ENCODE measurements around the gene CEP112. TPM values are rescaled to one million over a fixed set of nuclear protein-coding genes. Genes with fewer than 3 reads are reported as not detected.

The CEP112 gene
- total RNA-seq, 4 donors from 2014 or later: 15.8 to 50.3 (median 20.2) TPM

DNA sequence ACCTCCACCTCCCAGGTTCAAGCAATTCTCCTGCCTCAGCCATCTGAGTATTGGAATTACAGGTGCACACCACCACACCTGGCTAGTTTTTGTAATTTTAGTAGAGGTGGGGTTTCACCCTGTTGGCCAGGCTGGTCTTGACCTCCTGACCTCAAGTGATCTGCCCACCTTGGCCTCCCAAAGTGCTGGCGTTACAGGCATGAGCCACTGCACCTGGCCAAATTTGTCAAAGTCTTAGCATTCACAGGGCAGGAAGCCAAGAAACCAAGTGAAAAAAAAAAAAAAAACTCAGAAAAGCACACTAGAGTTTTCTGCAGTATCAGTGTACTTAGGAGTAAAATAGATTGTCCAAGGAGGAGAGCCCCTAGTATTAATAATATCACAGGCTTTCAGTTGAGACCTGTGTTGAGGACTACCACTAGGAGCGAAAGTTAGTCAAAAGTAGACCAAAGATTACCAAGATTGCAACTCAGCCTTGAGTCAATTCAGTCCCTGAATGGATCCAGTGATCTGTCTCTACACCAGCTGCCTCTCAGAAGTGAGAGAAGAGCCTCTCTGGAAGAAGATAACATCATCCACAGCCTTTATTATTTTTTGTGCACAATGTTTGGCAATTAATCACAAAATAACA, 159.7 kb downstream of the CEP112 start:
- TF ChIP-seq, protein P1, sequence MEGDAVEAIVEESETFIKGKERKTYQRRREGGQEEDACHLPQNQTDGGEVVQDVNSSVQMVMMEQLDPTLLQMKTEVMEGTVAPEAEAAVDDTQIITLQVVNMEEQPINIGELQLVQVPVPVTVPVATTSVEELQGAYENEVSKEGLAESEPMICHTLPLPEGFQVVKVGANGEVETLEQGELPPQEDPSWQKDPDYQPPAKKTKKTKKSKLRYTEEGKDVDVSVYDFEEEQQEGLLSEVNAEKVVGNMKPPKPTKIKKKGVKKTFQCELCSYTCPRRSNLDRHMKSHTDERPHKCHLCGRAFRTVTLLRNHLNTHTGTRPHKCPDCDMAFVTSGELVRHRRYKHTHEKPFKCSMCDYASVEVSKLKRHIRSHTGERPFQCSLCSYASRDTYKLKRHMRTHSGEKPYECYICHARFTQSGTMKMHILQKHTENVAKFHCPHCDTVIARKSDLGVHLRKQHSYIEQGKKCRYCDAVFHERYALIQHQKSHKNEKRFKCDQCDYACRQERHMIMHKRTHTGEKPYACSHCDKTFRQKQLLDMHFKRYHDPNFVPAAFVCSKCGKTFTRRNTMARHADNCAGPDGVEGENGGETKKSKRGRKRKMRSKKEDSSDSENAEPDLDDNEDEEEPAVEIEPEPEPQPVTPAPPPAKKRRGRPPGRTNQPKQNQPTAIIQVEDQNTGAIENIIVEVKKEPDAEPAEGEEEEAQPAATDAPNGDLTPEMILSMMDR (IDR thresholded peaks at IDR 0.05): no peak
- ATAC-seq (ENCODE audit: low FRiP score): no peak
- no peak for DNase-seq (ENCODE audit: low spot score)

DNA sequence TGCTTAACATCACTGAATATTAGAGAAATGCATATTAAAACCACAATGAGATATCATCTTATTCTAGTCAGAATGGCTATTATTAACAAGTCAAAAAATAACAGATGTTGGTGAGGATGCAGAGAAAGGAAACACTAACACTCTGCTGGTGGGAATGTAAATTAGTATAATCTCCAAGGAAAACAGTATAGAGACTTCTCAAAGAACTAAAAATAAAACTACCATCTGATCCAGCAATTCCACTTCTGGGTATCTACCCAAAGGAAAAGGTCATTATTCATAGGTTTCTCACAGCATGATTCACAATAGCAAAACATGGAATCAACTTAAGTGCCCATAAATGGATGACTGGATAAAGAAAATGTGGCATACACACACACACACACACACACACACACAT, 166.4 kb downstream of the CEP112 start:
- TF ChIP-seq, protein P1 (IDR thresholded peaks at IDR 0.05): no peak
- ATAC-seq (ENCODE audit: low FRiP score) (no peak), DNase-seq (ENCODE audit: low spot score) (no peak)

DNA sequence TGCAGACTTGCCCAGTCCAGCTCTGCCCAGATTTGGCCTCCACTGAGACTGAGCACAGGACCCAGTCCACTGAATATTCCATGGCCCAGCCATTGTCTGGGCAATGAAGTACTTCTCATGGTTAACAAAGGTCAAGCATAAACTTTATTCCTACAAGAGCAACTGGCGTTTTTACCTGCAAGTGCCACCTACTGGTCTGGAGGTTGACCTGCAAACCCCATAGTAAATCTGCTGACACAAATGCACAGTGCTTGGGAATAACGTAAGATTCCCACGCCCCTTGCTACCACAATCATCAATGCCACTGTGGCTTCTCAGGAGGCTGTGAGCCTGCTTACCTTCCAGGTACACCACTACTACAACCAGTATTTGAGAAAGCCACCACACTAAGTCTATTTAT, 170.2 kb downstream of the CEP112 start:
- DNase-seq (ENCODE audit: low spot score) (no peak), ATAC-seq (ENCODE audit: low FRiP score) (no peak)
- TF ChIP-seq, protein P1 (IDR thresholded peaks at IDR 0.05): no peak

DNA sequence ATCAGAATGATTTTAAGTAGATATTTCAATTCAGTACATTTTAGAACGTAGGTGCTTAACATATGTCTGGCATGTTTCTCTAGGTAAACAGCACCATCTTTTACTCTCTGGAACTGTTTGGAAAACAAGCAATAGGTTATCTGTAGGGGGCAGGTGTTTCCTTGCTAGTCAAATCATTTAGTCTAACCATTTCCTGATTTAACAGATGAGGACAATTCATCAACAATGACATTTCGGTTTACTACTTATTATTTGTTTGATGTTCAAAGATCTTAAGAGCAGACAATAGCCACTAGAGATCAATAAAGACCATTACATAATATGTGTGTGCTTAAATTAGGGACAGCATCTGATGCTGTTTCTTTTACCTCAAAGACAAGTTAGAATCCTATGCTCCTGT, 173.1 kb downstream of the CEP112 start:
- no peak for DNase-seq (ENCODE audit: low spot score)
- TF ChIP-seq, protein P1 (IDR thresholded peaks at IDR 0.05): no peak
- no peak for ATAC-seq (ENCODE audit: low FRiP score)

DNA sequence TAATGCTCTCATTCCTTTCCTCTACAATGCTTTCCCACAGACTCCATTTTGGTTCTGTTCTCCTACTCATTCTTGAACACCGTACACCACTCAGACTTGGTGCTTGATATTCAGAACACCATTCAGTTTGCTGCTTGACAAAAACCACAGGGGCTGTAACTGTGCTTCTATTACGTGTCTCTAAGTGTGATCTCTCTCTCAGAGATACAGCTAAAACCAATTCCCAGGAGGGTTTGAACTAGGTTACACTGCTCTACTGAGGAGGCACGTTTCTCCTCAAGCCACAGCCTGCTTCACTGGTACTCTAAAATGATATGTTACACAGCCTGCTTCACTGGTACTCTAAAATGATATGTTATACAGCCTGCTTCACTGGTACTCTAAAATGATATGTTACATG, 175.7 kb downstream of the CEP112 start:
- no peak for DNase-seq (ENCODE audit: low spot score)
- ATAC-seq (ENCODE audit: low FRiP score): no peak
- TF ChIP-seq, protein P1 (IDR thresholded peaks at IDR 0.05): no peak

DNA sequence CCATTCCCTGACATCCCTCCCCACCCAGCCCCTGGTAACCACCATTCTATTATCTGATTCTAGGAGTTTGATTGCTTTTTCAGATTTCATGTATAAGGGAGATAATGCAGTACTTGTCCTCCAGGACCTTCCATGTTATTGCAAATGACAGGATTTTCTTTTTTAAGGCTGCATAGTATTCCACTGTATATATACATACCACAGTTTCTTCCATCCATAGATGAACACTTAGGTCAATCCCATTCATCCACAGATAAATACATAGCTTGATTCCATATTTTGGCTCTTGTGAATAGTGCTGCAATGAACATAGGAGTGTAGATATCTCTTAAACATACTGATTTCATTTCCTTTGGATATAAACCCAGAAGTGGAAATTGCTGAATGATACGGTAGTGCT, 183.3 kb downstream of the CEP112 start:
- TF ChIP-seq, protein P1 (IDR thresholded peaks at IDR 0.05): no peak
- ATAC-seq (ENCODE audit: low FRiP score): no peak

DNA sequence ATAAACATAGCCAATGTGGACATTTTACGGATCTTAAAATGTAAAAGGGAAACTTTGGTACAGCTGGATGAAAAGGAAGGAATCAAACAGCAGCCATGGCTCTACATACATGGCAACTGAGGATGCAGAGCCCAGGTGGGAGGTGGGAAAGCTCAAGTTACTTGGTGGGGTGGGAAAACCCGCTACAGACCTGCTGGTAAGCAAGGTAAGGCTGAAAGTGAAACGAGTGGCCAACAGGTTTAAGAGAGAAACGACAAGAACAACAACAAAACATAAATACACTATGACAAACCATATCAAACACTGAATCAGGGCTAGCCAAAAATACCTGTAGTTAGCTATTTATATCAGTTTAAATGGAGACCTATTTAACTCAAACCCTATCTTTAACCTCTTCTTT, 185.3 kb downstream of the CEP112 start:
- ATAC-seq (ENCODE audit: low FRiP score) (no peak), DNase-seq (ENCODE audit: low spot score) (no peak)
- TF ChIP-seq, protein P1 (IDR thresholded peaks at IDR 0.05): no peak

More for the DNA sequence above, 183.3 kb downstream of the CEP112 start:
- no peak for DNase-seq (ENCODE audit: low spot score)
